Renal cortical epithelial cell (primary cell): ENCODE results near the gene TMOD2. TPM values are rescaled to one million over a fixed set of nuclear protein-coding genes. Genes with fewer than 3 reads are reported as not detected.
A peak's percentile ranks its signal among the peaks of the same experiment; 100 is the strongest.

Experiments used
- DNase-seq: peaks from one replicate; pipeline ENCODE4 v3.0.0-alpha.2; 2011; ENCODE audit warnings: low read depth
- total RNA-seq: library from RNA; depleted of rRNA; stranded (reverse); fragments of >200 nt; gene quantifications from 2 replicates; pipeline ENCODE4 v1.2.3, GENCODE V29; 2014

TMOD2 gene
- total RNA-seq = 1.7 and 3.8 TPM in 2 replicates

GRCh38 chr15:51750792-51751696, at the start of gene TMOD2:
TMOD2 (plus strand) TSS chr15:51751597; CDS start chr15:51766442, 14,845 bp downstream.
- no peak for DNase-seq

GRCh38 chr15:51702710-51703109, 48.7 kb upstream of the TMOD2 start:
- no peak for DNase-seq

- no peak for DNase-seq
These were observed 45.1 kb upstream of the TMOD2 start for GRCh38 chr15:51706291-51706690.

- no peak for DNase-seq
These were observed 44.3 kb upstream of the TMOD2 start for GRCh38 chr15:51706926-51707608.

- no peak for DNase-seq
These were observed 43.4 kb upstream of the TMOD2 start for GRCh38 chr15:51708013-51708412.

GRCh38 chr15:51709031-51709430, 42.4 kb upstream of the TMOD2 start:
- no peak for DNase-seq

- DNase-seq = no peak
These were observed 37.2 kb upstream of the TMOD2 start for GRCh38 chr15:51714162-51714561.

- DNase-seq = no peak
These were observed 36.5 kb upstream of the TMOD2 start for GRCh38 chr15:51714911-51715310.

- no peak for DNase-seq
These were observed 33.2 kb upstream of the TMOD2 start for GRCh38 chr15:51718219-51718618.

GRCh38 chr15:51718746-51719145, 32.7 kb upstream of the TMOD2 start:
- DNase-seq = no peak

GRCh38 chr15:51720201-51720995, 31.0 kb upstream of the TMOD2 start:
- no peak for DNase-seq

- DNase-seq = no peak
These were observed 30.0 kb upstream of the TMOD2 start for GRCh38 chr15:51721199-51721960.

GRCh38 chr15:51724199-51724598, 27.2 kb upstream of the TMOD2 start:
- no peak for DNase-seq

- no peak for DNase-seq
These were observed 26.7 kb upstream of the TMOD2 start for GRCh38 chr15:51724673-51725072.

- peak; percentile 88 for DNase-seq
These were observed 24.9 kb upstream of the TMOD2 start for GRCh38 chr15:51726302-51727073.

GRCh38 chr15:51727141-51727897, 24.1 kb upstream of the TMOD2 start:
- DNase-seq = peak; percentile 24

GRCh38 chr15:51731549-51732267, 19.7 kb upstream of the TMOD2 start:
- peak; percentile 64 for DNase-seq

- no peak for DNase-seq
These were observed 18.8 kb upstream of the TMOD2 start for GRCh38 chr15:51732646-51733045.
